ENCODE data around the gene ATXN10.
"Not testable (repeated sequence)": the region's sequence is repeated elsewhere in the genome, so short reads cannot be mapped to it uniquely, and the experiment has no call there.

Gene ATXN10

GRCh38 chr22:45709060-45709739 is 37.6 kb downstream of the ATXN10 start:
- no peak for DNase-seq (ENCODE audit: low read depth)

DNA sequence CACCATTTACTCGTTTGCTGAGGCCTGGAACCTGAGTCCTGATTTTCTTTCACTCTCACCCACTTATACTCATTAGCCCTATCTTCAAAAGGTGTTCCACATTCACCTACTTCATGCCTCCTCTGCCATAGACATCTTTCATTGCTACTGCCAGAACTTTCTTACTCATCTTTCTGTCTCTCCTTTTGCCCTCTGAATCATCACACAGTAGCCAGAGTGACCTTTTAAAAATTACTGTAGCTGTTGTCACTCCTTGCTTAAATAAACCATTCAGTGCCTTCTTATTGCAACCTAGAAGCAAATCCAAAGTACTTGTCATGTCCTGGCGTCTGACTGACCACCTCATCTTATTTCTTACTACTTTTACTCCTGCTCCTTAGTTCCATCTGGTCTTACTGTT is 38.2 kb downstream of the ATXN10 start:
- DNase-seq (ENCODE audit: low read depth): no peak

- DNase-seq (ENCODE audit: low read depth): no peak
Observed at GRCh38 chr22:45710469-45710868, 38.8 kb downstream of the ATXN10 start.

- not testable (repeated sequence) for DNase-seq (ENCODE audit: low read depth)
Observed at GRCh38 chr22:45714390-45714789, 42.8 kb downstream of the ATXN10 start.

DNA sequence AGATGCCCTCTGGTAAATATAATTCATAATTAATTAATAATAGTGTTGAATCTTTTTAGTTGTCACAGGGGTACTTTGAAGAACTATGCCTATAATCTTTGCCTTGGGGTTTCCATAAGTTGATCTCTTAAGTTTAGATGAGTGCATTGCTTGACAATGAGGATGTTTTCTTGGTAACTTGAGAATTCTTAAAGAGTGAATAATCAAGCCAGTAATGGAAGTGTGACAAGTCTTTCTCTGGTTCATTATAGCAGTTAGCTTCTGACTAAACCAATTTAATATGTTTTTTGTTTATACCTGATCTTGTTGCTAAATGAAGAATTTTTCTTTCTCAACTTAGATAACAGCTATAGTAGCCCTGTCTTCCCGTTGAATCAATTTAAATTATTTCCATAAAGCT is 46.2 kb downstream of the ATXN10 start:
- DNase-seq (ENCODE audit: low read depth): no peak

- no peak for DNase-seq (ENCODE audit: low read depth)
Observed at GRCh38 chr22:45718391-45718790, 46.8 kb downstream of the ATXN10 start.

- no peak for DNase-seq (ENCODE audit: low read depth)
Observed at GRCh38 chr22:45720839-45721378, 49.3 kb downstream of the ATXN10 start.

DNA sequence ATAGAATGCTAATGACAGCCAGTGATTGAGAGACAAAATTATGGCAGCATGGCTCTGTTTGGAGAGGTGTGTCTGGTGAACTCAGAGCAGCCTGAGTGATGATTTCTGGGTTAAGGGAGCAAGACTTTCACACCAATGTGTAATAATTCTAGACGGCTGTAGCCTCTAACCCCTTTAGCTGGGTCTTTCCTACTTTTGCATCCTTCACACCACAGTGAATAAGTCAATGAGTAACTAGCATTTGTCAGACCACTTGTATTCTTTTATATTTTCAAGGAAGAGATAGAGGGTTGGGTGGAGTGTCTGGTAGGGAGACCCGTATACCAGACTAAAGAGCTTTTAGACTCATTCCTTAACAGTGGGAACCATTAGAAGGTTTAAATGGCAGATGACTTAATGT is 50.4 kb downstream of the ATXN10 start:
- no peak for DNase-seq (ENCODE audit: low read depth)

DNA sequence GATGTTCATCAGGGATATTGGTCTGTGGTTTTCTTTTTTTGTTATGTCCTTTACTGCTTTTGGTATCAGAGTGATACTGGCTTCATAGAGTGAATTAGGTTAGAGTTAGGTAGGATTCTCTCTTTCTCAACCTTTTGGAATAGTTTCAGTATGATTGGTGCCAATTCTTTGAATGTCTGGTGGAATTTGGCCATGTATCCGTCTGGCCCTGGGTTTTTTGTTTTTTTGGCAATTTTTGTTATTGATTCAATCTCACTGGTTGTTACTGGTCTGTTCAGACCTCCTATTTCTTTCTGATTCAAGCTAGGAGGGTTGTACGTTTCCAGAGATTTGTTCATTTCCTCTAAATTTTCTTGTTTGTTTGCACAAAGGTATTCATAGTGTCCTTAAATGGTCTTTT is 54.4 kb downstream of the ATXN10 start:
- DNase-seq (ENCODE audit: low read depth): no peak

DNA sequence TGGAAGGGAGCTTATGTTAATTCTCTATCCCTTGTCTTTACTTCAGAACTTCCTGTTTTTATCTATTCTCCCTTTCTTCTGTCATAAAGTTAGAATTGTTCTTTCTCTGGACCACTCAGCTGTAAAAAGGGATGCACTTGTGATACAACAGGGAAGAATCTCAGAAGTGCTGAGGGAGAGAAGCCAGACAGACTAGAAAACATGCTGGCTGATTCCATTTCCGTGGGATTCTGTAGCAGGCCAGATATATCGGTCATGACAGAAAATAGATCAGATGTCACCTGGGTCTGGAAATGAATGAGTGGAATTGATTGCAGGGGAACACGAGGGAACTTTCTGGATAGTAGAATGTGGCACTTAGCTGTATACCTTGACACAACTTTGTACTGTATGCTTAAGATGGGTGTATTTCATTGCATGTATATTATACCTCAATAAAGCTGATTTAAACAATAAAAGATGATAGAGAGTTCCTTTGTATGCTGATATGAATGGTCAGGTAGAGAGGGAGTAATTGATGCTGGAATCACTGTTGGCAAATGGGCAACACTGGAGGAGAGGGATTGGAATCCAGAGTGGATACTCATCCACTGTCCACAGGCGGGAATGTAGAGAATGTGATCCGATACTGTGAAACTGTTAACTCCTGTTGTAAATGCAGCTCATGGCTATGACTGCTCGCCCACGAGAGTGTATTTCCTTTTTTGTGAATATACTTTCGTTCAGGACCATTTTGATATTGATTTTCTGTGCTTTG is 59.6 kb downstream of the ATXN10 start:
- no peak for DNase-seq (ENCODE audit: low read depth)

DNA sequence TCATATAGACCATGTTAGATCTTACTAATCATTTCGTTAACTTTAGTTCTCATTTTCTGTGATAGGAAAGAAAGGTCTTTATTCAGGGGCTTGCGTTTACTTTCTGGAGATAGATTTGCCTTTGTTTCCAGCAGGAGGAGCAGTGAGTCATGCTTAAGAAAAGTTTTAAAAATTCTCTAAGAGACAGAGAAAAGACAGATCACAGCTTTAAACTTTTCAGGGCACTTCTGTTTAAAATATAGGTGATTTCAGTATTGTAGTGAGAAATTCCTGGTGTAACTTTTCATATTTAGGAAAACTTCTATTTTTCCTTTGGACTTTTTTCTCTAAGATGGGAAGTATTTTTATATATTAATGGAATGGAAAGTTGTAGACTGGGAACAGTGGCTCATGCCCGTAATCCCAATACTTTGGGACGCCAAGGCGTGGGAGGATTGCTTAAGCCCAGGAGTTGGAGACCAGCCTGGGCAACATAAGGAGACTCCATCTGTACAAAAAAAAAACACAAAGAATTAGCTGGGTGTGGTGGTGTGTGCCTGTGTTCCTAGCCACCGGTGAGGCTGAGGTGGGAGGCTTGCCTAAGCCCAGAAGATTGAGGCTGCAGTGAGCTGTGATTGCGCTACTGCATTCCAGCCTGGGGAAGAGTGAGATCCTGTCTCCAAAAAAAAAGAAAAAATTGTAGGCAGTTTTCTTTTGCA is 60.3 kb downstream of the ATXN10 start:
- no peak for DNase-seq (ENCODE audit: low read depth)

- no peak for DNase-seq (ENCODE audit: low read depth)
Observed at GRCh38 chr22:45735273-45735672, 63.6 kb downstream of the ATXN10 start.

GRCh38 chr22:45738206-45738605 is 66.6 kb downstream of the ATXN10 start:
- DNase-seq (ENCODE audit: low read depth): no peak

GRCh38 chr22:45740236-45740635 is 68.6 kb downstream of the ATXN10 start:
- no peak for DNase-seq (ENCODE audit: low read depth)

- no peak for DNase-seq (ENCODE audit: low read depth)
Observed at GRCh38 chr22:45742866-45743450, 71.3 kb downstream of the ATXN10 start.

GRCh38 chr22:45743687-45744086 is 72.1 kb downstream of the ATXN10 start:
- DNase-seq (ENCODE audit: low read depth): no peak

- DNase-seq (ENCODE audit: low read depth): no peak
Observed at GRCh38 chr22:45744442-45744841, 72.8 kb downstream of the ATXN10 start.

DNA sequence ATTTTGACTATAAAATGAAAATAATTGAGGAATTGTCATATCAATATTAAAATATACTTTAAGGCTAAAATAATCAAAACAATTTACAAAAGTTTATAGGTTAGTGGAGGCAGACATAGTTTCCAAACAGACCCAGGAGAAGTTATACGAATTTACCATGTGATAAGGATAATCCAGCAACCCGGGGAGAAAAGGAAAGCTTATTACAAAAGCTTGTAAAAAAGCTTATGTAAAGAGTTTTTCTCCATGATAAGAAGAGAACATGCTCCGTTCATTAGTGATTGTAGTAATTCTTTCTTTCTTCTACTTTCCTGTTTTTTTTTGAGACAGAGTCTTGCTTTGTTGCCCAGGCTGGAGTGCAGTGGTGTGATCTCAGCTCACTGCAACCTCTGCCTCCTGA is 79.0 kb downstream of the ATXN10 start:
- no peak for DNase-seq (ENCODE audit: low read depth)

DNA sequence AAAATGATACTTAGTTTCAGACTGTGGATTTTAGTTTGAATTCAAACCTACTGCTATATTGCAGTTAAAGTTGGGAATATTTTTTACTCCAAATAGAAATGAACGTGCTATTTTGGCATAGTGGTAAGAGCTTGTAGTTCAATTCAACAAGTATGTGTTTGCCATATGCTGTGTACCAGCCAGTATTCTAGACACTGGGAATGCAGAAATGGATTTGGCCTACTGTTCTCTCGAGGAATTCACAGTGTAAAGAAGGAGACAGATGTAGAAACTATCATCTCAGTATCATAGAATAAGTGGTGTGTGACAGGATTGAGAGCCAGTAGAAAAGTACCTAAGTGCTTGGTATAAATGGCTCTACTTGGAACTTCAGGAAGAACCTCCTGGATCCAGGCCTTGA is 80.4 kb downstream of the ATXN10 start:
- no peak for DNase-seq (ENCODE audit: low read depth)

DNA sequence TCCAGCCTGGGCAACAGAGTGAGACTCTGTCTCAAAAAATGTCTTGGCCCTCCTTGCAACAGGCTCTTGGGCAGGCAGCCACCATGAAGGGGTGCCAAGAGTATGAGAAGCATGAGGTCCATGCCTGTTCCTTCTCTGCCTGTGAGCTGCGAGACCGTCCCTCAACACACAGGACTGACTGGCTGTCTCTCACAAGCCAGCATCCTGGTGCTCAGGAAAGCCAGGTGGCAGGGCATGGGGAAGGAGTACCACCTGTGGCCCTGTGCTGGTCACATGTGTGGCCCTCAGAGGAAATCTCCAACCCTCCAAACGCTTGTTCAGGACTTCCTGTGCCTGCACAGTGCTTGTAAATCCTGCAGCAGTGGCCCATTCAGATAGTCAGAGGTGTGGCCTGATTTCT is 83.2 kb downstream of the ATXN10 start:
- DNase-seq (ENCODE audit: low read depth): no peak

DNA sequence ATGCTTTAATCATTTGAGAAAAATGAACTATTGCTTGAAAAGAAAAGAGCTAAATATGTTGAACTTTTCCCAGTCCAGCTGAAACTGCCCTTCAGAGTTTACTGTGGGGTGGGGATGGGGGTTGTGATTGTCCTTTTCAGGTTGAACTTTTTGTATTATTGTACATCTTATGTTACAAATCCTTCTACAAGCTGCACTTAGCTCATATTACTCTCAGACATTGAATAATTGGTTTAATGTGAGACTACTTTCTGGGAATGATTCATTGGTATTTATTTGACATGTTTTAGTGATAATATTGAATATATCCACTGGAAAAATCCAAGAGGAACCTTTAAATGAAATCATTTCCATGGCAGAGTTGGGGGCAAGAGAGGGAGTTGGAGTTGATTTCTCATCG is 84.9 kb downstream of the ATXN10 start:
- DNase-seq (ENCODE audit: low read depth): no peak

DNA sequence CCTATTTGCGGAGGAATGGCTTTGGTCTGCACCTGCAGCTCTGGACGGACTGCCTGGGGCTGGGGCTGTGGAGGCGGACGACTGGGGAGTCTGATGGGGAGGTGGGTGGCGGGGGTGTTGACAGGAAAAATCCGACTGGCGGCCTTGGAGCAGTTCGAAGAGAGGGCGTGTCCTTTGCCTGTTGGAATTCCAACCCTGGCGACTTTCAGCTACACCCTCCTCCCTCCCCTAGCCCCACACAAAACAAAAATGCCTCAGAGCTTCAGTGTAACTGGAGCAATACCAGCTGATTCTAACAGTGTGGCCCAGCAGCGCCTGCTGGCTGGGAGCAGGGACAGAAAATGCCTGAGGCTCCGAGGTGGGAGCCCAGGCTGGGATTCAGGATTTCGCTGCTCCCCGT is 85.4 kb downstream of the ATXN10 start:
- DNase-seq (ENCODE audit: low read depth): no peak

DNA sequence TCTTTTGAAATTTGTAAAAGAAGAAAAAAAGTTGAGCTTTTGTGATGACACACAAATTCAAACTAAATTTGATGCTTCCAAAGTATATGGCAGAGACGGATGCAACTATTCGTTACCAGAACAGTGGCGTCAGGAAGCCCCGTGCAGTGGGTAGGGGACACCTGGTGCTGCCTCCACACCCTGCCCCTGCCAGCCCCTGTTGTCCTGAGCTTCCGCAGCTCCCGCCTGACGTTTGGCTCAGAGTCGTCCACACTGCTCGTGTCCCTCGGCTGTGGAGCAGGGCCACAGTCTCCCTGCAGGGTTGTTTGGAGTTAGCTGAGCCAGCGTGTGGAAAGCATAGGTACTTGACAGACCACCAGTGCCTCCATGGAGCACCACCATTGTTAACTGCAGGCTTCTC is 86.3 kb downstream of the ATXN10 start:
- no peak for DNase-seq (ENCODE audit: low read depth)
